ENCODE data around the gene PLPPR5. TPM values are rescaled to one million over a fixed set of nuclear protein-coding genes. Genes with fewer than 3 reads are reported as not detected.

The PLPPR5 gene
- total and polyA plus RNA-seq, 2 of the 8 experiments (the other 6 are each of a cell fraction or from before 2014, with no cell fraction given): 1.9 to 5.6 TPM

- Histone ChIP-seq H2BK15ac (ENCODE audit: low read length) (no peak overlapping the region), H3K23me2 (ENCODE audit: low read depth, low read length) (no peaks in the 10 kb centered on the region; the same call in 1 of the 2 replicates), H2BK20ac (ENCODE audit: low read length) (no peak overlapping the region), H3K79me2 (ENCODE audit: control insufficient read depth in 1 of 2, insufficient read depth in 2 of 2, low read length in 2 of 2) (no peaks in the 10 kb centered on the region), H2BK12ac (ENCODE audit: low read depth, low read length) (no peak overlapping the region), H3K36me3 (ENCODE audit: control insufficient read depth in 2 of 4, insufficient read depth in 4 of 4, low read length in 3 of 4) (no peaks in the 10 kb centered on the region), H3K14ac (ENCODE audit: insufficient read length) (no peak overlapping the region), H3K56ac (replicated peaks; ENCODE audit: insufficient read length, low read depth, low read length) (no peak overlapping the region), H3K79me1 (ENCODE audit: low read depth, low read length) (no peaks in the 10 kb centered on the region), H2AFZ (ENCODE audit: low read length) (no peak overlapping the region), H3K27ac (ENCODE audit: low read depth, low read length) (no peak overlapping the region), H3K23ac (ENCODE audit: insufficient read length) (no peak overlapping the region), H3K4me1 (replicated peaks in 1 of 4; ENCODE audit: control insufficient read depth in 3 of 4, insufficient read depth in 4 of 4, low read length in 3 of 4) (peaks cover 0 to 6% (median 2%) of the 10 kb centered on the region in 4 experiments; a peak in 2 of 7 replicates), H3K27me3 (replicated peaks in 1 of 4; ENCODE audit: control insufficient read depth in 3 of 4, extremely low read depth in 1 of 4, insufficient read depth in 3 of 4, low read length in 3 of 4) (no peaks in the 10 kb centered on the region), H2AK5ac (ENCODE audit: low read depth, low read length) (no peak overlapping the region), H3K4me2 (ENCODE audit: insufficient read depth in 1 of 2, low read depth in 2 of 2, low read length in 2 of 2) (peak overlapping the region in 1 of 2 experiments; percentile 22; a peak in 1 of 4 replicates), H3K4ac (replicated peaks; ENCODE audit: insufficient read length, low read depth, low read length) (no peak overlapping the region), H3K4me3 (ENCODE audit: extremely low read depth in 1 of 4, insufficient read depth in 2 of 4, low read depth in 3 of 4, low read length in 4 of 4) (no peak overlapping the region), H4K91ac (replicated peaks; ENCODE audit: insufficient read length, low read length) (no peak overlapping the region), H4K8ac (ENCODE audit: extremely low read depth, insufficient read depth, low read length) (no peak overlapping the region), H4K20me1 (replicated peaks in 1 of 2; ENCODE audit: control insufficient read depth in 1 of 2, insufficient read depth in 2 of 2, low read length in 2 of 2) (no peaks in the 10 kb centered on the region), H3K9ac (replicated peaks in 1 of 4; ENCODE audit: extremely low read depth in 1 of 4, low read depth in 3 of 4, low read length in 3 of 4) (no peak overlapping the region), H2BK120ac (replicated peaks; ENCODE audit: low read depth, low read length) (no peak overlapping the region), H2BK5ac (ENCODE audit: low read depth, low read length) (no peak overlapping the region), H3K9me3 (ENCODE audit: insufficient read depth in 2 of 2, low read depth in 1 of 2, low read length in 1 of 2) (no peaks in the 10 kb centered on the region), H3K18ac (ENCODE audit: extremely low read depth, low read length) (no peak overlapping the region), H4K5ac (ENCODE audit: insufficient read length, low read depth, low read length) (no peak overlapping the region)
- peak; percentile 60 for FAIRE-seq
- ChIA-PET POLR2A (ENCODE audit: partially characterized antibody) (no interaction called here), CTCF (ENCODE audit: partially characterized antibody) (interaction anchor here (0.6 to 3.6 kb wide), 6 partner anchors 12 to 1820 kb away, joined by 3 to 22 read pairs (median 5); partner anchors contain the start of gene PLPPR5)
- WGBS, 2 experiments (ENCODE audit: extremely low coverage in 1 of 2, insufficient coverage in 1 of 2, insufficient read length in 1 of 2, insufficient replicate concordance in 2 of 2, low coverage in 1 of 2, low lambda C conversion rate in 2 of 2, missing lambda C conversion rate in 1 of 2): 48% methylated on average over 4 of the region's 4 CpGs; no CpG with 5 or more reads in 1 of the 2 experiments
- DNase-seq (ENCODE audit: low read depth in 1 of 2, low spot score in 2 of 2): no peak
- no peak for TF ChIP-seq SIN3A (conservative IDR thresholded peaks at IDR 0.05 in 1 of 2, IDR thresholded peaks at IDR 0.05 in 1 of 2; ENCODE audit: low read depth in 1 of 2, low read length in 2 of 2)
- TF ChIP-seq EGR1 (IDR thresholded peaks at IDR 0.05; ENCODE audit: borderline replicate concordance, low read depth, low read length): no peak
- no peak for TF ChIP-seq FOSL1 (IDR thresholded peaks at IDR 0.05; ENCODE audit: insufficient read depth, low read depth, low read length)
- TF ChIP-seq RBBP5 (IDR thresholded peaks at IDR 0.05; ENCODE audit: borderline replicate concordance, low read depth, low read length): no peak
- TF ChIP-seq SP1 (IDR thresholded peaks at IDR 0.05; ENCODE audit: low read depth, low read length): no peak
- TF ChIP-seq CTBP2 (IDR thresholded peaks at IDR 0.05; ENCODE audit: borderline replicate concordance, insufficient read depth, insufficient read length, low read length): no peak
- no peak for TF ChIP-seq YY1 (IDR thresholded peaks at IDR 0.05; ENCODE audit: low read depth, low read length)
- no peak for TF ChIP-seq EZH2 (IDR thresholded peaks at IDR 0.05; ENCODE audit: low read depth, low read length, severe bottlenecking)
Observed at GRCh38 chr1:98991127-98992012, 13.3 kb downstream of the PLPPR5 start.
